NCI-H1092 (cell line): ENCODE data around the gene NUP214.
"Not testable (repeated sequence)": the region's sequence is repeated elsewhere in the genome, so short reads cannot be mapped to it uniquely, and the experiment has no call there.

Experiments used
- DNase-seq: peaks from one replicate; lab custom pipeline; 2025; lab: John Stamatoyannopoulos, UW

NUP214 gene

GRCh38 chr9:131259916-131260597 lies 134.7 kb downstream of the NUP214 start:
- DNase-seq, result no peak

- no peak for DNase-seq
These were observed 135.5 kb downstream of the NUP214 start for GRCh38 chr9:131260751-131261452.

GRCh38 chr9:131262327-131263032 lies 137.1 kb downstream of the NUP214 start:
- no peak for DNase-seq

GRCh38 chr9:131263033-131263343 lies 137.6 kb downstream of the NUP214 start:
- not testable (repeated sequence) for DNase-seq

GRCh38 chr9:131263701-131264100 lies 138.3 kb downstream of the NUP214 start:
- no peak for DNase-seq

- DNase-seq, result no peak
These were observed 138.8 kb downstream of the NUP214 start for GRCh38 chr9:131264231-131264630.

GRCh38 chr9:131266266-131267229 lies 141.2 kb downstream of the NUP214 start:
- DNase-seq, result no peak

- DNase-seq, result no peak
These were observed 145.0 kb downstream of the NUP214 start for GRCh38 chr9:131270171-131271015.

- DNase-seq, result not testable (repeated sequence)
These were observed 145.6 kb downstream of the NUP214 start for GRCh38 chr9:131271016-131271273.

GRCh38 chr9:131271506-131271931 lies 146.1 kb downstream of the NUP214 start:
- DNase-seq, result no peak

- no peak for DNase-seq
These were observed 146.8 kb downstream of the NUP214 start for GRCh38 chr9:131272212-131272611.

GRCh38 chr9:131273146-131273855 lies 147.9 kb downstream of the NUP214 start:
- DNase-seq, result no peak

- no peak for DNase-seq
These were observed 148.7 kb downstream of the NUP214 start for GRCh38 chr9:131273856-131274673.

GRCh38 chr9:131274674-131275331 lies 149.4 kb downstream of the NUP214 start:
- no peak for DNase-seq

- DNase-seq, result no peak
These were observed 150.1 kb downstream of the NUP214 start for GRCh38 chr9:131275332-131276093.

- DNase-seq, result no peak
These were observed 150.9 kb downstream of the NUP214 start, which contains the start of gene FAM78A for GRCh38 chr9:131276094-131276888. FAM78A (minus strand) TSS chr9:131276510; CDS start chr9:131276179, 331 bp downstream.

GRCh38 chr9:131276891-131277286 lies 151.5 kb downstream of the NUP214 start:
- no peak for DNase-seq
